DMS 273 (cell line): ENCODE measurements around the gene KLF5.

Experiments
- DNase-seq: peaks from one replicate; lab custom pipeline; 2025; ENCODE audit not compliant: unreplicated experiment; lab: John Stamatoyannopoulos, UW

The KLF5 gene

GRCh38 chr13:73059460-73060250 is 850 bp downstream of the KLF5 start:
- DNase-seq = peak; percentile 73

- DNase-seq = peak; percentile 52
These were observed 1.7 kb downstream of the KLF5 start for GRCh38 chr13:73060251-73061160.

DNA sequence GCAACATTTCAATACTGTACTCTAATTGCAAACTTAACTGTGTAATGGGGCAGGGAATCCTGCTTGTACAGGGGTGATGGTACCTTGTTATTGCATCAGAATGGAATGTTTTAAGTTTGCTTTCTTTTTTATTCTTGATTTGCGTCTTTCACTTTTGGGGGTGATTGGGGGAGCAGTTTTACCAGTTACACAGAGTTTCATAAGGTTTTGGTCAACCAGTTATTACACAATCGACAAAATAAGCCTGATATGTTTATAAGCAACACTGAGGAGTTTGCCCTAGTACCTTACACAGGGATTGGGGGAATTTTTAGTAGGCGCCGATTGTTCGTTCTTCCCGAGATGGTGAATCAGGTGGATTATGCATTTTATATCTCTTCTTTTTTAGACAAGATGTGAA is 2.7 kb downstream of the KLF5 start:
- DNase-seq = no peak

DNA sequence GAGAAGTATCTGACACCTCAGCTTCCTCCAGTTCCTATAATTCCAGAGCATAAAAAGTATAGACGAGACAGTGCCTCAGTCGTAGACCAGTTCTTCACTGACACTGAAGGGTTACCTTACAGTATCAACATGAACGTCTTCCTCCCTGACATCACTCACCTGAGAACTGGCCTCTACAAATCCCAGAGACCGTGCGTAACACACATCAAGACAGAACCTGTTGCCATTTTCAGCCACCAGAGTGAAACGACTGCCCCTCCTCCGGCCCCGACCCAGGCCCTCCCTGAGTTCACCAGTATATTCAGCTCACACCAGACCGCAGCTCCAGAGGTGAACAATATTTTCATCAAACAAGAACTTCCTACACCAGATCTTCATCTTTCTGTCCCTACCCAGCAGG is 3.1 kb downstream of the KLF5 start:
- DNase-seq = no peak

DNA sequence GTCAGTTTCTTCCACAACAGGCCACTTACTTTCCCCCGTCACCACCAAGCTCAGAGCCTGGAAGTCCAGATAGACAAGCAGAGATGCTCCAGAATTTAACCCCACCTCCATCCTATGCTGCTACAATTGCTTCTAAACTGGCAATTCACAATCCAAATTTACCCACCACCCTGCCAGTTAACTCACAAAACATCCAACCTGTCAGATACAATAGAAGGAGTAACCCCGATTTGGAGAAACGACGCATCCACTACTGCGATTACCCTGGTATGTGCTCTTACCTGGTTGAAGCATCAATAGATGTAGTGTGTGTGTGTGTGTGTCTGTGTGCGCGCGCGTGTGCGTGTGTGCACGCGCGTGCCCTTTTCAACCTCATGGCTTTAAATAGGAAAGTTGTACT is 3.7 kb downstream of the KLF5 start:
- no peak for DNase-seq

GRCh38 chr13:73063166-73063565 is 4.4 kb downstream of the KLF5 start:
- no peak for DNase-seq

DNA sequence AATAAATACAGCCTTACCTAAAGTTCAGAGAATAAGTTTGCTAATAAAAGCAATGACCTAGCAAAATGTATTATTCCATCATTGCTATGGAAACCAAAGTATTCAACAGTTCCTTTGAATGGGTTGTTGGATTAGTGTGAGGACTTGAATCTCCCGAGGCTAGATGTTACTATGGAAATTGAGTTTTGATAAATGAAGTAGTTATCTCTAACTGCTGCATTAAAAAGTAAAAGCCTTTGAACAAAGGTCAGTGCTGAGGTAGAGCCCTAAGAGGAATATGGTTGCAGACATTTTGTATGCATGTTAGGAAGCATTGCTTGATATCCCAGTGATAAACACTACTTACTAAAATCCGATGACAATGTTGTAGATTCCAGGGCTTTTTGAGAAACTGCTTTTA is 6.2 kb downstream of the KLF5 start:
- DNase-seq = no peak

GRCh38 chr13:73065665-73066340 is 7.0 kb downstream of the KLF5 start:
- DNase-seq = no peak

GRCh38 chr13:73069206-73069805 is 10.5 kb downstream of the KLF5 start:
- DNase-seq = no peak

DNA sequence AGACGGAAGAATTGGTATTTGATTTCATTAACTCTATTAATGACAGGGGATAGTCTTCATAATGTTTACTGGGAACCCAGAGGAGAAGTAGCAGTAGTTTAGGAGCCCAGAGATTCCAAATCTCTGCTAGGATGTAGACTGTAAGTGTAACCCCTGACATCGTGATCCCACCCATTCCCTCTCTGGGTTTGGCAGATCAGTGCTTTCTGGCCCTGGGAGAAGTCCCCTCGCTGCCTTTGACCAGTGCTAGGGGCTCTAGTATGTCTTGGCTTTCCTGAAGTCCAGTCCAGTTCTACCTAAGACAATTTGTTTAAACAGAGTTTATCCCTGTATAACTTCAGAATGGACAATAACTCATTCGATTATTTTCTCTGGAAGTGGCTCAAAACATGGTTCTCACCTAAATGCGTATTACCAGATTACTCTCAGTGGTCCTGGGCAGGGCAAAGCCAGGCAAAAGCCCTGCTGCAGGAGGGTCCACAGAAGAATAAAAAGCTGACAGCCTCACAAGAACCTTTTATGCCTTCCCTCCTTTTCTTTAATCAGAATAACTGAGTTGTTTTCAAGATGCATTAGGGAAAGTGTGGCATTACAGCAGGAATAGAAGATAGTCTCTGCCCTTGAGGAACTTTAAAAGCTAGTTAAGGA is 11.8 kb downstream of the KLF5 start:
- DNase-seq = no peak

DNA sequence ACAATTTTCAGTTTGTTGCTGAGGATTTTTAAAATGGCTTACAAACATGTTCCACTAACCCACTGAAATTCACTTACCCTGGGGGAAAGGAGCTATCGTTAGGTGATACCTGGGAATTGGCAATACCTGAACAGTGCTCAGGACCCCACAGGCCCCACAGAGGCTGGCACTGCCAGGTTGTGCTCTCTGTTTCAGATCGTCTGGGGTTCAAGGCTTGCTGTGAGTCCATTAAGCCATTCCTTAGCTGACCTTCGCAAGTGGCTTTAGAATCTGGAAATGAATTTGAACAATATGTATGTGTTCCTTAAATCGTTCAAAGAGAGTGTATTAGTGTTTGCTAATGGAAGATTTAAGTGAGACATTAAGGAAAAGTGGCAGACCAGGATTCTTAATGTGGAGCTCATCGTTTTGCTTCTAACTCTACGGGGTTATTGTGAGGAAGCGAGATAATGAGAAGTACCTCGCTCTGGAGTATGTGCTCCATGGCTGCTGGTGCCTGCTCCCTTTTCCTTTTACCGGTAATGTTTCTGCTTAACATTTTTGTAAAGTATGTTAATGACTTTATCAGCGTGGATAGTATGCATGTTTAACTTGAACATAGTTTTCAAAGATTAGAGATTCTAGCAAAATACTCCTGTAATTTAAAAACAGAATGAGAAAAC is 13.6 kb downstream of the KLF5 start:
- no peak for DNase-seq

- no peak for DNase-seq
These were observed 14.2 kb downstream of the KLF5 start for GRCh38 chr13:73073050-73073449.

- no peak for DNase-seq
These were observed 15.2 kb downstream of the KLF5 start for GRCh38 chr13:73074014-73074413.

DNA sequence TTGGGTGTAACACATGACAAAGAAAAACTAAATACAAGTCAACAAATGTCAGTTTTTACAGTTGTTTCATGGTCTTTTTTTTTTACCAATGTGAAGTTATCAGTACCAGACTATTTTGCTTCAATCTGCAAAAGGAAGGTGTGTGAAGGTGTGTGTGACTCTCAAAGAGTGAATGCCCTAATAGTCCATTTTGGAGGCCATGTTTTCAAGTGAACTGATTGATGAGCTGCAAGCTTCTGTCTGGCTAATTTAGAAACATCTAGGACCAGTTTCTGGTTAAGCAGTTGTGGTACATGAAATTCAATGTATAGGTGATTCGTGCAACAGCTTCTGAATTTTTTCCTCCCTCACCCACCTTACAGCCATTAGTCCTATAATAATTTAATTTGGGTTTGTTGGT is 16.1 kb downstream of the KLF5 start:
- no peak for DNase-seq

GRCh38 chr13:73075546-73075945 is 16.7 kb downstream of the KLF5 start:
- no peak for DNase-seq

GRCh38 chr13:73075954-73076353 is 17.1 kb downstream of the KLF5 start:
- DNase-seq = no peak

DNA sequence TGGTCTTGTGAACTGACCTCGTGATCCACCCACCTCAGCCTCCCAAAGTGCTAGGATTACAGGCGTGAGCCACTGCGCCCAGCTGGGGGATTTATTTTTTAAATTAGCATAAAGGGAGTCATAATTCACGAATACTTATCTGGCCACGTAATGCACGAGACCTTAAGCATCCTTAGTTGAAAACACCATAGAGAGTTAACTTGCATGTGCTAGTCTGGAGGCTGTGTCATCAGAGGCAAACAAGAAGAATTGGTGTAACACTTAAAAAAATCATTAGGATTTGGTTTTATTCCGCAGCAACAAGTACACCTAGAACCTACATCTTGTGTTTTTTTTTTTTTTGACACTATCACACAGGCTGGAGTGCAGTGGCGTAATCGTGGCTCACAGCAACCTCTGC is 19.1 kb downstream of the KLF5 start:
- no peak for DNase-seq

DNA sequence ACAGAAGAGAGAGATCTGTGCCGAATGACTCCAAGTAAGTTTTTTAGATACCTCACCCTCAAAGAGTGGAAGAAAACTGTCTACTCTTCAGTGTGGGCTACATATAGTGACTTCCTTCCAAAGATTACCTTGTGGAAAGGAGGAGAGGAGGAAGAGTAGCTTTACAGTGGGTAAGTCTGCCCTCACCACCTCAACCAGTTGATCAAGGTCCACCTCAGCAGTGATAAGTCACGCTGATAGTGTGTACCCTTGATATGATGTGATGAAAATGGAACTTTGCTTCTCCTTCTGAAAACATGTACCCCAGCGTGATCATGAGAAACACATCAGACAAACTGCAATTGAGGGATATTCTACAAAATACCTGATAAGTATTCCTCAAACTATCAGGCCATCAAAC is 20.6 kb downstream of the KLF5 start:
- DNase-seq = no peak

- DNase-seq = no peak
These were observed 22.6 kb downstream of the KLF5 start for GRCh38 chr13:73081256-73081915.

DNA sequence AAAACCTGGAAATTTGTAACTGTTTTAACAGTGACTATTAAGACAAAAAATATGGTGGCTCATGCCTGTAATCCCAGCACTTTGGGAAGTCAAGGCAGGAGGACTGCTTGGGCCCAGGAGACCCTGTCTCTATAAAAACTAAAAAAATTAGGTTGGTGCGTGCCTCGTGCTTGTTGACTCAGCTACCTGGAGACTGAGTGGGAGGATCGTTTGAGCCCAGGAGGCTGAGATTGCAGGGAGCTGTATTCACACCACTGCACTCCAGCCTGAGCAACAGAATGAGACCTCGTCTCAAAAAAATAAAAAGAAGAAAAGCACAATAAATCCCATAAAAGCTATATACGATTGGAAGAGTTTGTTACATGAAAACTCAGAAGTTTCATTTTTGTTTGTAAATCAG is 23.7 kb downstream of the KLF5 start:
- DNase-seq = no peak
